GM19043 (cell line): ENCODE data around the gene GPR84.
"Not testable (repeated sequence)": the region's sequence is repeated elsewhere in the genome, so short reads cannot be mapped to it uniquely, and the experiment has no call there.

ENCODE experiments used
- ATAC-seq: cut with Tn5 transposase; IDR thresholded peaks from one replicate; pipeline ENCODE4 v1.9.1; 2021; ENCODE audit warnings: low read depth; ENCODE audit not compliant: unreplicated experiment

Gene GPR84

GRCh38 chr12:54330442-54330841 is 33.8 kb downstream of the GPR84 start:
- no peak for ATAC-seq

GRCh38 chr12:54329759-54330158 is 34.5 kb downstream of the GPR84 start:
- no peak for ATAC-seq

DNA sequence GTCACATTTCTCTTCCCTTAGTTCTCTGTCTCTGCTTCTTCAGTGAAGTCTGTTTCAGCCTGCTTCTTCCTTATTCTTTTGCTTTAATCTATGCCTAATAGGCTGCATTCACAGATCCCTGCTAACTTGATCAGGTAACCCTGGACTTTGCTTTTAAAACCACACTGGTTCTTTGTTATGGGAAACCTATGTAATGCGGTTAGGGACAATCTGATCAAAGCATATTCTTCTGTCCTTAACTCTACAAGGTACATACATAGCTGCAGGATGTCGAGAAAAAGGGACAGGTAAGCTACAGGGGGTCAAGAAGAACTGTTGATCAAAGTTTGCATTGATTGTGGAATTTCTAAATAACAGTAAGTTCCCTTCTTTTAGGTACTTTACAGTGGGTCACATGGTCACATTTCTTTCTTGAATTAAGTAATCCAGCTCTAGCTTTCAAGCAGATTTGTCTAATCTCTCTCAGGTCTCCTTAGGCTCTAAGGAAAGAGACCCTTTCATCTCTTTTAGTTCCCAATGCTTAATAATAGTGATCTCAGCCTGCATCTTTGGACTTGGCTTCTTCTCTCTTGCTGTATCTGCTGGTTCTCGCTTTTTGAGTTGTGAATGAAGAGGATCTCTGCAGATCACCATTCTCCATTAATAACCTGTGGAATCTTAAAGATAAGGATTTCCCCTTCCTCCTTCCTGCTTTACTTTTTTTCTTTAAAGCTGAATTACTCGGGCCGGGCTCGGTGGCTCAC is 35.5 kb downstream of the GPR84 start:
- no peak for ATAC-seq

GRCh38 chr12:54325442-54326109 is 38.7 kb downstream of the GPR84 start:
- ATAC-seq: not testable (repeated sequence)

- ATAC-seq: peak; percentile 100
Observed at GRCh38 chr12:54324617-54325441, 39.5 kb downstream of the GPR84 start, which contains the start of gene COPZ1. COPZ1 (plus strand) TSS chr12:54325131; CDS start chr12:54325164, 33 bp downstream.

- ATAC-seq: no peak
Observed at GRCh38 chr12:54321363-54321762, 42.9 kb downstream of the GPR84 start.
